ENCODE measurements around the gene CCDC87. TPM values are rescaled to one million over a fixed set of nuclear protein-coding genes. Genes with fewer than 3 reads are reported as not detected.

CCDC87 gene
- total and polyA plus RNA-seq, 2 of the 8 experiments (the other 6 are each of a cell fraction or from before 2014, with no cell fraction given) = 0.32 to 0.99 TPM

DNA sequence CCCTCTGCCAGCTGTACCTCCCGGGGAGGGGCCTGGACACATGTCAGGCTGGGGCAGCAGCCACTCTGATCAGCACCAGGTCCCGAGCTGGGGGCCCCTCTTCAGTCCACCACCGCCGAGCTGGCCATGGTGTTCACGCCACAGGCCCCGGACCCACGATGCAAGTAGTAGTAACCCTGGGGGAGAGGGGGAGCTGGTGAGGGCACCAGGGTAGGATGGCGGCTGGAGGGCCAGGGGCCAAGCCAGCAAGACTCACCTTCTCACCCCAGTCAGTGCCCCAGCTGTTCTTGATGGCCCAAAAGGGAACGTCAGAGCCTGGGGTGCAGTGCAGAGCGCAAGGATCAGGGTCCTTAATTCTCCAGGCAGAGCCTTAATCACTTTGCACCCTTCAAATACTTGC is 29.0 kb downstream of the CCDC87 start:
- Histone ChIP-seq H3K36me3 (ENCODE audit: control insufficient read depth in 2 of 4, insufficient read depth in 4 of 4, low read length in 3 of 4) (peaks cover 10 to 39% (median 32%) of the 10 kb centered on the region in 4 experiments), H4K91ac (replicated peaks; ENCODE audit: insufficient read length, low read length) (no peak overlapping the region), H2BK15ac (ENCODE audit: low read length) (no peak overlapping the region), H4K20me1 (replicated peaks in 1 of 2; ENCODE audit: control insufficient read depth in 1 of 2, insufficient read depth in 2 of 2, low read length in 2 of 2) (no peaks in the 10 kb centered on the region), H4K5ac (ENCODE audit: insufficient read length, low read depth, low read length) (no peak overlapping the region), H3K27ac (ENCODE audit: low read depth, low read length) (no peak overlapping the region), H2BK5ac (ENCODE audit: low read depth, low read length) (no peak overlapping the region; the same call in 1 of the 2 replicates), H4K8ac (ENCODE audit: extremely low read depth, insufficient read depth, low read length) (no peak overlapping the region), H2AK5ac (ENCODE audit: low read depth, low read length) (no peak overlapping the region), H3K9me3 (ENCODE audit: insufficient read depth in 2 of 2, low read depth in 1 of 2, low read length in 1 of 2) (no peaks in the 10 kb centered on the region), H3K4ac (replicated peaks; ENCODE audit: insufficient read length, low read depth, low read length) (no peak overlapping the region), H3K23me2 (ENCODE audit: low read depth, low read length) (no peaks in the 10 kb centered on the region), H2BK120ac (replicated peaks; ENCODE audit: low read depth, low read length) (no peak overlapping the region), H3K4me1 (replicated peaks in 1 of 4; ENCODE audit: control insufficient read depth in 3 of 4, insufficient read depth in 4 of 4, low read length in 3 of 4) (peaks cover 0 to 2% (median 0%) of the 10 kb centered on the region in 4 experiments; a peak in 1 of 7 replicates), H3K18ac (ENCODE audit: extremely low read depth, low read length) (no peak overlapping the region), H3K9ac (replicated peaks in 1 of 4; ENCODE audit: extremely low read depth in 1 of 4, low read depth in 3 of 4, low read length in 3 of 4) (no peak overlapping the region), H2BK12ac (ENCODE audit: low read depth, low read length) (no peak overlapping the region), H3K4me3 (ENCODE audit: extremely low read depth in 1 of 4, insufficient read depth in 2 of 4, low read depth in 3 of 4, low read length in 4 of 4) (no peak overlapping the region), H3K79me1 (ENCODE audit: low read depth, low read length) (no peaks in the 10 kb centered on the region), H3K56ac (replicated peaks; ENCODE audit: insufficient read length, low read depth, low read length) (no peak overlapping the region), H3K79me2 (ENCODE audit: control insufficient read depth in 1 of 2, insufficient read depth in 2 of 2, low read length in 2 of 2) (no peaks in the 10 kb centered on the region), H3K27me3 (replicated peaks in 1 of 4; ENCODE audit: control insufficient read depth in 3 of 4, extremely low read depth in 1 of 4, insufficient read depth in 3 of 4, low read length in 3 of 4) (no peaks in the 10 kb centered on the region), H3K23ac (ENCODE audit: insufficient read length) (no peak overlapping the region), H2AFZ (ENCODE audit: low read length) (no peak overlapping the region), H3K4me2 (ENCODE audit: insufficient read depth in 1 of 2, low read depth in 2 of 2, low read length in 2 of 2) (no peak overlapping the region), H2BK20ac (ENCODE audit: low read length) (no peak overlapping the region), H3K14ac (ENCODE audit: insufficient read length) (no peak overlapping the region)
- 96% methylated on average over 8 of the region's 10 CpGs; no CpG with 5 or more reads in 1 of the 2 experiments for WGBS, 2 experiments (ENCODE audit: extremely low coverage in 1 of 2, insufficient coverage in 1 of 2, insufficient read length in 1 of 2, insufficient replicate concordance in 2 of 2, low coverage in 1 of 2, low lambda C conversion rate in 2 of 2, missing lambda C conversion rate in 1 of 2)
- FAIRE-seq (no peak), DNase-seq (ENCODE audit: low read depth in 1 of 2, low spot score in 2 of 2) (no peak)
- ChIA-PET POLR2A (ENCODE audit: partially characterized antibody) (interaction anchor here (0.8 to 7.4 kb wide), 8 partner anchors 9 to 113 kb away, joined by 3 to 54 read pairs (median 6); partner anchors contain the start of genes ACTN3, RBM14, RBM4 and ZDHHC24), CTCF (ENCODE audit: partially characterized antibody) (interaction anchor here (1.1 to 3.5 kb wide), 5 partner anchors 10 to 114 kb away, joined by 3 to 12 read pairs (median 4); partner anchors contain the start of gene RBM4B)
- TF ChIP-seq, protein P1, sequence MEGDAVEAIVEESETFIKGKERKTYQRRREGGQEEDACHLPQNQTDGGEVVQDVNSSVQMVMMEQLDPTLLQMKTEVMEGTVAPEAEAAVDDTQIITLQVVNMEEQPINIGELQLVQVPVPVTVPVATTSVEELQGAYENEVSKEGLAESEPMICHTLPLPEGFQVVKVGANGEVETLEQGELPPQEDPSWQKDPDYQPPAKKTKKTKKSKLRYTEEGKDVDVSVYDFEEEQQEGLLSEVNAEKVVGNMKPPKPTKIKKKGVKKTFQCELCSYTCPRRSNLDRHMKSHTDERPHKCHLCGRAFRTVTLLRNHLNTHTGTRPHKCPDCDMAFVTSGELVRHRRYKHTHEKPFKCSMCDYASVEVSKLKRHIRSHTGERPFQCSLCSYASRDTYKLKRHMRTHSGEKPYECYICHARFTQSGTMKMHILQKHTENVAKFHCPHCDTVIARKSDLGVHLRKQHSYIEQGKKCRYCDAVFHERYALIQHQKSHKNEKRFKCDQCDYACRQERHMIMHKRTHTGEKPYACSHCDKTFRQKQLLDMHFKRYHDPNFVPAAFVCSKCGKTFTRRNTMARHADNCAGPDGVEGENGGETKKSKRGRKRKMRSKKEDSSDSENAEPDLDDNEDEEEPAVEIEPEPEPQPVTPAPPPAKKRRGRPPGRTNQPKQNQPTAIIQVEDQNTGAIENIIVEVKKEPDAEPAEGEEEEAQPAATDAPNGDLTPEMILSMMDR (IDR thresholded peaks at IDR 0.05; ENCODE audit: control extremely low read depth in 1 of 3, insufficient read depth in 1 of 3, low read depth in 1 of 3, low read length in 3 of 3) = no peak
- TF ChIP-seq MAX (IDR thresholded peaks at IDR 0.05) = no peak
- TF ChIP-seq JUND (IDR thresholded peaks at IDR 0.05; ENCODE audit: low read length) = no peak
- TF ChIP-seq, protein P2, sequence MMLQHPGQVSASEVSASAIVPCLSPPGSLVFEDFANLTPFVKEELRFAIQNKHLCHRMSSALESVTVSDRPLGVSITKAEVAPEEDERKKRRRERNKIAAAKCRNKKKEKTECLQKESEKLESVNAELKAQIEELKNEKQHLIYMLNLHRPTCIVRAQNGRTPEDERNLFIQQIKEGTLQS (IDR thresholded peaks at IDR 0.05; ENCODE audit: insufficient read depth, low read depth, low read length) = no peak
- no peak for TF ChIP-seq JUN (IDR thresholded peaks at IDR 0.05; ENCODE audit: low read depth, low read length)
- TF ChIP-seq HDAC2 (IDR thresholded peaks at IDR 0.05; ENCODE audit: borderline replicate concordance in 1 of 2, low read depth in 2 of 2, low read length in 2 of 2) = no peak
- TF ChIP-seq, protein P3, sequence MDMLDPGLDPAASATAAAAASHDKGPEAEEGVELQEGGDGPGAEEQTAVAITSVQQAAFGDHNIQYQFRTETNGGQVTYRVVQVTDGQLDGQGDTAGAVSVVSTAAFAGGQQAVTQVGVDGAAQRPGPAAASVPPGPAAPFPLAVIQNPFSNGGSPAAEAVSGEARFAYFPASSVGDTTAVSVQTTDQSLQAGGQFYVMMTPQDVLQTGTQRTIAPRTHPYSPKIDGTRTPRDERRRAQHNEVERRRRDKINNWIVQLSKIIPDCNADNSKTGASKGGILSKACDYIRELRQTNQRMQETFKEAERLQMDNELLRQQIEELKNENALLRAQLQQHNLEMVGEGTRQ (IDR thresholded peaks at IDR 0.05; ENCODE audit: low read length) = no peak
- no peak for TF ChIP-seq MAFK (IDR thresholded peaks at IDR 0.05; ENCODE audit: low read depth, low read length)
- TF ChIP-seq TCF12 (IDR thresholded peaks at IDR 0.05; ENCODE audit: low read depth, low read length) = no peak
